Measurements from ENCODE around the gene CLDN19. TPM values are rescaled to one million over a fixed set of nuclear protein-coding genes. Genes with fewer than 3 reads are reported as not detected.

CLDN19 gene
- total and polyA plus RNA-seq, 2 of the 8 experiments (the other 6 are each of a cell fraction or from before 2014, with no cell fraction given) = 9.7 to 17.2 TPM

- TF ChIP-seq, protein P1, sequence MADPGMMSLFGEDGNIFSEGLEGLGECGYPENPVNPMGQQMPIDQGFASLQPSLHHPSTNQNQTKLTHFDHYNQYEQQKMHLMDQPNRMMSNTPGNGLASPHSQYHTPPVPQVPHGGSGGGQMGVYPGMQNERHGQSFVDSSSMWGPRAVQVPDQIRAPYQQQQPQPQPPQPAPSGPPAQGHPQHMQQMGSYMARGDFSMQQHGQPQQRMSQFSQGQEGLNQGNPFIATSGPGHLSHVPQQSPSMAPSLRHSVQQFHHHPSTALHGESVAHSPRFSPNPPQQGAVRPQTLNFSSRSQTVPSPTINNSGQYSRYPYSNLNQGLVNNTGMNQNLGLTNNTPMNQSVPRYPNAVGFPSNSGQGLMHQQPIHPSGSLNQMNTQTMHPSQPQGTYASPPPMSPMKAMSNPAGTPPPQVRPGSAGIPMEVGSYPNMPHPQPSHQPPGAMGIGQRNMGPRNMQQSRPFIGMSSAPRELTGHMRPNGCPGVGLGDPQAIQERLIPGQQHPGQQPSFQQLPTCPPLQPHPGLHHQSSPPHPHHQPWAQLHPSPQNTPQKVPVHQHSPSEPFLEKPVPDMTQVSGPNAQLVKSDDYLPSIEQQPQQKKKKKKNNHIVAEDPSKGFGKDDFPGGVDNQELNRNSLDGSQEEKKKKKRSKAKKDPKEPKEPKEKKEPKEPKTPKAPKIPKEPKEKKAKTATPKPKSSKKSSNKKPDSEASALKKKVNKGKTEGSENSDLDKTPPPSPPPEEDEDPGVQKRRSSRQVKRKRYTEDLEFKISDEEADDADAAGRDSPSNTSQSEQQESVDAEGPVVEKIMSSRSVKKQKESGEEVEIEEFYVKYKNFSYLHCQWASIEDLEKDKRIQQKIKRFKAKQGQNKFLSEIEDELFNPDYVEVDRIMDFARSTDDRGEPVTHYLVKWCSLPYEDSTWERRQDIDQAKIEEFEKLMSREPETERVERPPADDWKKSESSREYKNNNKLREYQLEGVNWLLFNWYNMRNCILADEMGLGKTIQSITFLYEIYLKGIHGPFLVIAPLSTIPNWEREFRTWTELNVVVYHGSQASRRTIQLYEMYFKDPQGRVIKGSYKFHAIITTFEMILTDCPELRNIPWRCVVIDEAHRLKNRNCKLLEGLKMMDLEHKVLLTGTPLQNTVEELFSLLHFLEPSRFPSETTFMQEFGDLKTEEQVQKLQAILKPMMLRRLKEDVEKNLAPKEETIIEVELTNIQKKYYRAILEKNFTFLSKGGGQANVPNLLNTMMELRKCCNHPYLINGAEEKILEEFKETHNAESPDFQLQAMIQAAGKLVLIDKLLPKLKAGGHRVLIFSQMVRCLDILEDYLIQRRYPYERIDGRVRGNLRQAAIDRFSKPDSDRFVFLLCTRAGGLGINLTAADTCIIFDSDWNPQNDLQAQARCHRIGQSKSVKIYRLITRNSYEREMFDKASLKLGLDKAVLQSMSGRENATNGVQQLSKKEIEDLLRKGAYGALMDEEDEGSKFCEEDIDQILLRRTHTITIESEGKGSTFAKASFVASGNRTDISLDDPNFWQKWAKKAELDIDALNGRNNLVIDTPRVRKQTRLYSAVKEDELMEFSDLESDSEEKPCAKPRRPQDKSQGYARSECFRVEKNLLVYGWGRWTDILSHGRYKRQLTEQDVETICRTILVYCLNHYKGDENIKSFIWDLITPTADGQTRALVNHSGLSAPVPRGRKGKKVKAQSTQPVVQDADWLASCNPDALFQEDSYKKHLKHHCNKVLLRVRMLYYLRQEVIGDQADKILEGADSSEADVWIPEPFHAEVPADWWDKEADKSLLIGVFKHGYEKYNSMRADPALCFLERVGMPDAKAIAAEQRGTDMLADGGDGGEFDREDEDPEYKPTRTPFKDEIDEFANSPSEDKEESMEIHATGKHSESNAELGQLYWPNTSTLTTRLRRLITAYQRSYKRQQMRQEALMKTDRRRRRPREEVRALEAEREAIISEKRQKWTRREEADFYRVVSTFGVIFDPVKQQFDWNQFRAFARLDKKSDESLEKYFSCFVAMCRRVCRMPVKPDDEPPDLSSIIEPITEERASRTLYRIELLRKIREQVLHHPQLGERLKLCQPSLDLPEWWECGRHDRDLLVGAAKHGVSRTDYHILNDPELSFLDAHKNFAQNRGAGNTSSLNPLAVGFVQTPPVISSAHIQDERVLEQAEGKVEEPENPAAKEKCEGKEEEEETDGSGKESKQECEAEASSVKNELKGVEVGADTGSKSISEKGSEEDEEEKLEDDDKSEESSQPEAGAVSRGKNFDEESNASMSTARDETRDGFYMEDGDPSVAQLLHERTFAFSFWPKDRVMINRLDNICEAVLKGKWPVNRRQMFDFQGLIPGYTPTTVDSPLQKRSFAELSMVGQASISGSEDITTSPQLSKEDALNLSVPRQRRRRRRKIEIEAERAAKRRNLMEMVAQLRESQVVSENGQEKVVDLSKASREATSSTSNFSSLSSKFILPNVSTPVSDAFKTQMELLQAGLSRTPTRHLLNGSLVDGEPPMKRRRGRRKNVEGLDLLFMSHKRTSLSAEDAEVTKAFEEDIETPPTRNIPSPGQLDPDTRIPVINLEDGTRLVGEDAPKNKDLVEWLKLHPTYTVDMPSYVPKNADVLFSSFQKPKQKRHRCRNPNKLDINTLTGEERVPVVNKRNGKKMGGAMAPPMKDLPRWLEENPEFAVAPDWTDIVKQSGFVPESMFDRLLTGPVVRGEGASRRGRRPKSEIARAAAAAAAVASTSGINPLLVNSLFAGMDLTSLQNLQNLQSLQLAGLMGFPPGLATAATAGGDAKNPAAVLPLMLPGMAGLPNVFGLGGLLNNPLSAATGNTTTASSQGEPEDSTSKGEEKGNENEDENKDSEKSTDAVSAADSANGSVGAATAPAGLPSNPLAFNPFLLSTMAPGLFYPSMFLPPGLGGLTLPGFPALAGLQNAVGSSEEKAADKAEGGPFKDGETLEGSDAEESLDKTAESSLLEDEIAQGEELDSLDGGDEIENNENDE (IDR thresholded peaks at IDR 0.05; ENCODE audit: insufficient replicate concordance, low read length) = no peak
- TF ChIP-seq CHD2 (IDR thresholded peaks at IDR 0.05; ENCODE audit: low read length) (no peak), NRF1 (IDR thresholded peaks at IDR 0.05; ENCODE audit: low read depth, low read length) (no peak)
These were observed 41.8 kb downstream of the CLDN19 start (continued) for GRCh38 chr1:42698081-42698813.

Measured in H1 (cell line).